ENCODE data around the gene MED28.
A peak's percentile ranks its signal among the peaks of the same experiment; 100 is the strongest.
"Not testable (repeated sequence)": the region's sequence is repeated elsewhere in the genome, so short reads cannot be mapped to it uniquely, and the experiment has no call there.

Gene MED28, protein sequence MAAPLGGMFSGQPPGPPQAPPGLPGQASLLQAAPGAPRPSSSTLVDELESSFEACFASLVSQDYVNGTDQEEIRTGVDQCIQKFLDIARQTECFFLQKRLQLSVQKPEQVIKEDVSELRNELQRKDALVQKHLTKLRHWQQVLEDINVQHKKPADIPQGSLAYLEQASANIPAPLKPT

DNA sequence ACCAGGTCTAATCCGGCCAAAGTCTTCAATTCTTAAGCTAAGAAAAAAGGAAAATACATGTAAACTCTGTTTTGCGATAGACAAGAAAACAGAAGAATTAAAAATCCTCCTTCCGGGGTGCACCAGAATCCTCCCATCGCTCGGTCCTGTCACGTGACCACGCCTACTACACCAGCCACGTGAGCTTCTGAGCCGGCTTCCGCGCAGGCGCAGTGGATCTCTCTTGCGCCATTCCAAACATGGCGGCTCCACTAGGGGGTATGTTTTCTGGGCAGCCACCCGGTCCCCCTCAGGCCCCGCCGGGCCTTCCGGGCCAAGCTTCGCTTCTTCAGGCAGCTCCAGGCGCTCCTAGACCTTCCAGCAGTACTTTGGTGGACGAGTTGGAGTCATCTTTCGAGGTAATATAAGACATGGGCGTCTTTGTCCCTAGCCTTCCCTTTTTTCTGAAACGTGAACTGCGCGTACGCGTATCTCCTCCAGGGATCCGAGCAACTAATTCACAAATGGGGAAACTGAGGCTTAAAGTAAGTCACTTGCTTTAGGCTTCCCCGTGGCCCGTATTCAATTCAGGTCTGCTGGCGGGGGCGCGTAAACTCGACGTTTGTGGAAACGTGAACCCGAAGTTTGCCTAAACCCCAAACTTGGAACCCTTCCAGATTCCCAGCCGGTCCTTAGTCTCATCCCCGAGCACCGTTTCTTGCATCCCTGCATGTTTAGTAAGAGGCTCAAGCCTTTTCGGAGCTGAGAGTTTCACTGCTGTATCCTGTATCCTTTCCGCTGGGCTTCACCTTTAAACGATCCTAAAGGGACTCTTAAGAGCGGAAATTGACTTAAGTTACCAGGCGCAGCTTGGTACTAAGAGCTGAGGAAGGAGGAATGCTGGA, at the start of gene MED28:
Gene MED28, plus strand, starts transcription at position 226 of the 884 bp plus-strand sequence. Its CDS starts 14 bp downstream, at position 240.
- DNase-seq: peak; percentile 90

DNA sequence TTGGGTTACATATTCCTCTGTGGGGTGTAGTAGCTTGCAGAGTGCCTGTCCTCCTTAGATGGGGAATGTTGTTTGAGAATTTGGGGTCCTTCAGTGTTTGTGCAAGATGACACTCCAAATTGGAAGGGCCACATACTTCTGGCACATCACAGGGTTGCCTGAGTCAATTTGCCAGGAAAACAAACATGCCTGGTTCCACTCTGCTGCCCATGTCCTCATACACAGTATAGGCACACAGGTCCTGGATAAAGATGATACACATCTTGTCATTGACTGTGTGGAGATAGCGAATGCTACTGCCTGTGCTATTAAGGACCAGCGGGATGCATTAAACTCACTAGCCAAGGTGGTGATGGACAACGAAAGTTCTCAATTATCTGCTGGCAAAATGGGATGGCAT, 48.6 kb upstream of the MED28 start:
- DNase-seq: no peak

DNA sequence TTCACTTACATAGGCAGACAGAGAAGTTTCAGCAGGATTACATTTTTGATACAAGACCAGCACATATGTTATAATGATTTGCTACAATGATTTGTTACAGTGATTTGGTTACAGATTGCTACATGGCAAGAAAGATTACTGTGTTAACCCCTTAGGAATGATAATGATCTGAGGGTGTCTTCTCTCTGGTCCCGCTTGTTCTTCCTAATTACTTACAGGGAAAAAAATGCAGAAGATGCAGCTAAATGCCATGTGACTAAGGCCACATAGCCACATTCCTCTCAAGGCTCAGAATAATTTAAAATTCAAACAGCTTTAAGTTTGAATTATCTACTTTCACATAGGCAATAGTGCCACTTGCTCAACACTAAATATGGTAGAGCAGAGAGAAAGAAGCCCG, 47.2 kb upstream of the MED28 start:
- no peak for DNase-seq

DNA sequence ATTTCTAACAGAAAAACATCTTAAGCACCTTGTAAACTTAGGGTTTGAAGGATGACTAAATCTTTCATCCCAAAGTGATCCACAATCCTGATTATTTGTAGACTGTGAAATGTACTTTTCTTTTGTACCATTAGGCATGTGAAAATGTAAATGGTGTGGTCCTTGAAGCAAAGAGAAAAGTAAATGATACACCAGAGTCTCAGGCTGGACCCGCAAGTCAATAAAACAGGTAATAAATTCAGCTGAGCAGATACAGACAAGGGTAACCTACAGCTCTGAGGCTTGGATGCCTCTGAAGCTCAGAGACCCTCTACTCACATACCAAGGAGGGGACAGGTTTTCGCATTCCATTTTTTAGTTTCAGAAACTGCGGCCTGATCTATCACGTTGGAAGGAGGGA, 40.2 kb upstream of the MED28 start:
- no peak for DNase-seq

DNA sequence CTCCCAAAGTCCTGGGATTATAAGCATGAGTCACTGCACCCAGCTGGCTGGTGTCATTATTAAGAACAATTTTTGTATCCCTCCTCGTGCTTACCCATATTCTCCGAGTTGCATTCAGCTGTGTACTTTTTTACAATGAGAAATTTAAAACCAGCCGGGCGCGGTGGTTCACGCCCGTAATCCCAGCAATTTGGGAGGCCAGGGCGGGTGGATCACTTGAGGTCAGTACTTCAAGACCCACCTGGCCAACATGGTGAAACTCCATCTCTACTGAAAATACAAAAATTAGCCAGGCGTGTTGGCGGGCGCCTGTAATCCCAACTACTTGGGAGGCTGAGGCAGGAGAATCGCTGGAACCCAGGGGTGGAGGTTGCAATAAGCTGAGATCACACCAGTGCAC, 39.3 kb upstream of the MED28 start:
- not testable (repeated sequence) for DNase-seq

DNA sequence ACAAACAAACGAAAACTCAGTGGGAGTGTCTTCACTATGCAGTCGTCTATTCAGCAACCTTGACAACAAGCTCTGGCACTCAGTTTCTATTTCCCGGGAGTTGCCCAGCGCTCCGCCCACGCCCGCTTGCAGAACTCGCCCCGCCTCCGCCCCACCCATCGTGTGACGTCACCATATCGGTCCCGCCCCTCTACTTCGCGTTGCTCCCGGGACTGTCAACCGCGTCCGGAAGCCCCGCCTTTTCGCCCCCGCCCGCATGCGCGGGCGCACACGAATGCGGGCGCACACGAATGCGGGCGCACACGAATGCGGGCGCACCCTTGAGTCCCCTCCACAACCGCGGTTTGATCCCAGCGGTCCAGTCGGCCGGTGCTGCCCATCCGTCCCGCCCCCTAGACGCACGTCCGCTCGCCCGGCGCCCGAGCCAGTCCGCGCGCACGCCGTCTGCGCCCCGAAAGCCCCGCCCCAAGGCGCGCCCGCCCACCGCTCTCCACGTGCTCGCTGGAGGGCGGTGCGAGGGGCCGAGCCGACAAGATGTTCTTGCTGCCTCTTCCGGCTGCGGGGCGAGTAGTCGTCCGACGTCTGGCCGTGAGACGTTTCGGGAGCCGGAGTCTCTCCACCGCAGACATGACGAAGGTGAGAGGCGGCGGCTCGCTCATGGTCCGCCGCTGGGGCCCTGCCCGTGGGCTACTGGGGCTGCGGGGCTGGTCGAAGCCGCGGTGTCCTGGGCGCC, 37.3 kb upstream of the MED28 start, which contains the start of gene LAP3:
Gene LAP3, plus strand, starts transcription at position 267 of the 733 bp plus-strand sequence. Its CDS starts 268 bp downstream, at position 535.
- peak; percentile 96 for DNase-seq

DNA sequence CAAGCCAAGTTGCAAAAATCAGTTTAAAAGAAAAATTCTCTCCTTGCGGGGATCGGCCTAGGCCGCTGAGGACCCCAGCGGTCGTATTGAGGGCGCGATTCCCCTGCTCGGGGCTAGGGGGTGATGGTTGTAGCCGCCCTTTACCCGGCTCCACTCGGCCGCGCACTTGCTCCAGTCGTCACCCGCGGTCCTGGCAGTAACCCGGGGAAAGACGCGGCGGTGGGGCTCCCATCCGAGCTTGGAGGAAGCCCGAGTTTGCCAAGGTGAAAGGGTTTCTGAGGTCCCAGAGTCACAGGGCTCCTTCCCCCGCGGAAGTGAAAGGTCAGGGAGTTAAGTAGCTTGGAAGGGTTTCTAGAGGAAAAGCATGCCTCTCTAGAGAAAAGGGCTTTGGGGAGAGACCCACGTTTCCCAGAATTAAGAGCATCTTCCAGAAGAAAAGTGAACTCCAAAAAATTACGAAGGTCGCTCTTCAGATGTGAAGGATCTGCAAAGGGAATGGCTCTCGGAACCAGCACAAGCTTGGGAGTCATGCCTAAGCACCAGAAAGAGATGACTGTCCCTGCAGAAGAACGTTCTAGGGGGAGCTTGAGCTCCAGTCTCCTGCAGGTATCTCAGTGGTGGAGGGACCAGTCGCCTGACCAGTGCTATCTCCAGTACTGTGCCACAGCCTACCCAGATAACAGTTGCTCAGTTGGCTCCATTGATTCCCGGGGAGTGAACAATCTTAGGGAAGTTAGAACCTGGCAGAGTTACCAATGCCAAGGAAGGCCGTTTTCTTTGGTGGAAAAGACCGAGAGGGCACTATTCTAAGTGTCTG, 36.6 kb upstream of the MED28 start:
- peak; percentile 44 for DNase-seq

DNA sequence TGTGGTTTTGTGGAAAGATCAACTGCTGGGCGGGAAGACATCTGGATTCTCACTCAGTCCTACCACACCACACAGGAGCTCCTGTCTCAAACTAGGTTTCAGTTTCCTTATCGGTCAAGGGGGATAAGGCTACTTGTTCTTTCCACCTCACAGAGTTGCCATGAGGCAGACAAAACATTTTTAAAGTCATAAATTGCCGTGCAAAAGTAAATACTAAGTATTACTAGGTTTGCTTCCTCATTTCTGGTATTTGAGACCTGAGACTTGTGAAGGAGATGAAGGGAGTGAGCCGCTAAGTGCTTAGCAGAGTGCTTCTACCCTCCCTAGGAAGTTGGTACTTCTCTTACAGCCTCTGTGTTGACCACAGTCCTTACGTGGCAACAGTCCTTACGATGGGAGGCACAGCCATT, 36.0 kb upstream of the MED28 start:
- no peak for DNase-seq

DNA sequence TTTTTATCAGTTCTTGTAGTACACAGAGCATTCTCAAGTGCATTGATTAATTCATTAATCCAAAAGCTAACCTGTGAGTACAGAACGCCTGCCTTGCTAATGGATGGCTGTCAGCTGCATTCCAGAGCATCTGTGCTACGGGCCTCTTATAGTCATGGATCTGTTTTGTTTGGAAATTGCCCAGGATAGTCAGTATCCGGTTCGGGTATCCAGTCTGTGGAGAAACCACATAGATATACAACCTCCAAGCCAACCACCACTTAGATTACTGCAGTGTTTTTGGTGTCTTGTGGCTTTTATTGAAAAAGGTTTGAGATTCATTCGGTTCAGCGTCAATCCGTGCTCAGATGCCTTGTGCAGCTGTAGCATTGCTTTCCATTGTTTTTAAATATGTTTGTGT, 33.5 kb upstream of the MED28 start:
- no peak for DNase-seq

DNA sequence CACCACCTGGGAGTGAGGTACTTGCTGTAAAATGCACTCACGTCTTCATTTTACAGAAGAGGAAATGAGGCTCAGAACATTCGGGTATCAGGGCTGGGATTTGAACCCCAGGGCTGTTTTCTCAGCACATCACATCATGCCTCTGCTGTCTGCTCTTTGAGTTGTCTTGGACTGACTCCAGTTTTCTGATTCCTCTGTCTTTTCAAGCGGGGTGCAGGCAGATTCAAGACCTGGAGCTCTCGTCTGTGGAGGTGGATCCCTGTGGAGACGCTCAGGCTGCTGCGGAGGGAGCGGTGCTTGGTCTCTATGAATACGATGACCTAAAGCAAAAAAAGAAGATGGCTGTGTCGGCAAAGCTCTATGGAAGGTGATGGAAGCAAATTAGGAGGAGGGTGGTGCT, 31.2 kb upstream of the MED28 start:
- no peak for DNase-seq

DNA sequence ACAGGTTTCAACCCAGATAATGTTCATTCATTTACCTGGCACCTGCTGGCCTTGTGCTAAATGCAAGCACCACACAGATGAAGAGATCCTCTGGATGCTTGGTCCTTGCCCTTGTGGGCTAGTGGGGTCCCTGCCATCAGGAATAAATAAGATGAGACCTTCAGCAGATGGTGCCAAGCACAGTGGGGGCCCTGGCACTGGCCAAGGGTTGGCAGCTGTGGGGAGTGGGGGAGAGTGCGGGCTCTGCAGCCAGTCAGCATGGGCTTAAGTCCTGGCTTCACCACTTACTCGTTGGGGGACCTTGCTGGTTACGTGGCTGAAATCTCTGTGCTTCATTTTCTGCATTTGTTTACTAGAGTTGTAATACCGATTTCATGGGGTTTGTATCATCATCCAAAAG, 30.5 kb upstream of the MED28 start:
- DNase-seq: no peak

DNA sequence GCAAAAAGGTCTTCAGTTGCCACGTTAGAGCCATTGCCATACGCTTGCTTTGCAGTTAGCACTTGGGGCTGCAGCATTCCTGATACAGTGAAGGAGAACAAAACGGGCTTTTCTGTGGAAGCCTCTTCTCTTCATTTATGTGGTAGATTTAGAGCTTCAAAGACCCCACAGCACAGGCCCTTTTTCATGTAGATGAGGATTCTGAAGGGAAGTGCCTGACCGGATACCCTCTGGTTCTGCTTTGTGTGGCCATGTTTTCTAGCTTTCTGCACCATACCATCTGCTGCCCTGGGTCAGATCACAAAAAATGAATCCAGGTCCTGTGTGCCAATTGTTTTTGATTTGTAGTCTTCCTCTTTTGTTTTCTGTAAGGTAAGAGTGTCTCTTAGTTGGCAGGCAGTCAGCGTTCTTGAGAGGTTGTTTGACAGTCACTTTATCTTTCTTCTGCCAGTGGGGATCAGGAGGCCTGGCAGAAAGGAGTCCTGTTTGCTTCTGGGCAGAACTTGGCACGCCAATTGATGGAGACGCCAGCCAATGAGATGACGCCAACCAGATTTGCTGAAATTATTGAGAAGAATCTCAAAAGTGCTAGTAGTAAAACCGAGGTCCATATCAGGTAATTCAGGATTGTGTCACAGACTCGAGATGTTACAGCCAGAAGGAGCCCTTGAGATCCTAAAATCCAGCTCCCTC, 29.8 kb upstream of the MED28 start:
- DNase-seq: no peak

DNA sequence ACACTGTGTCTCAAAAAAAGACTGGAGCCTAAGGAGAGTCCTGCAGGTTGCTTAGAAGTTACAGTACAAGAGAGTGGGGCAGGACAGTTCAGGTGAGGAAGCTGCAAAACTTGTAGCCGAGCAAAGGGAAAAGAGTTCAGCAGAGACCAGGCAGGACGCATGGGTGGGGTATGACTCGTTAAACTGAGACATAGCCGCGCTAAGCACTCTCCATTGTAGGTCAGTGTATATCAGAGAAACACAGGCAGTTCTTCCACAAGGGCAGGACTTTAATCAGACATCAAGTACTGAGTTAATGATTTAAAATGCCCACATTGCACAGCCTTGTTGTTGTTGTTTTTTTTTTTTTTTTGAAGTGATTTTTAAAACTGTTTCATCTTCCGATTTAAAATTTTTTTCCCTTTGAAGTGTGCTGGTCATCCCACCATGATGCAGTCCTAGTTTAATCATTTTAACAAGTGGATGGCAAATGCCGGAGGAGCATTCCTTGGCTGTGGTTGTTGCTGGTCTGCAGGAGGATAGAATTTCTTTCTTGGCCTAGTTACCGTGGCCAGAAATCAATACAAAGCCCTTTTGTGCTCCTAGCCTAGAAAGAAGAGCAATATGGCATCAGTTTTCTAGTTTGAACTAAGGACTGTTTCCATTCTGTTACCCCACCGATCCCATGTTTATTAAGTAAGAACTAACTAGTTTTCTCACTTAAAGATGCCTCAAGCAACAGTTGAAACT, 27.2 kb upstream of the MED28 start:
- no peak for DNase-seq

DNA sequence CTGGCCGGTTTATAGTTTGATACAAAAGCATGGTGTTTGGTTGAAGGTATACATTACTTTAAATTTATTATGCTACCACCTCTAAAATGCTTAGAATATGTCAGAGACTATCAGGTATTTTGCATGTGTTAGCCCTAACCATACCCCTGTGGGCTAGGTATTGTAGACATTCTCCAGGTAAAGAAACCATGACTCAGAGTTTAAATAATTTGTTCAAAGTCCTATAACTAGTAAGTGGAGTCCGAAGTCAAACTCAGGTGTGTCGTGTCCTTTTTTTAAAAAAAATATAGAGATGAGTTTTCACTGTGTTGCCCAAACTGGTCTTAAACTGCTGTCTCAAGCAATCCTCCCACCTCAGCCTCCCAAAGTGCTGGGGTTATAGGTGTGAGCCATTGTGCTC, 25.1 kb upstream of the MED28 start:
- no peak for DNase-seq

DNA sequence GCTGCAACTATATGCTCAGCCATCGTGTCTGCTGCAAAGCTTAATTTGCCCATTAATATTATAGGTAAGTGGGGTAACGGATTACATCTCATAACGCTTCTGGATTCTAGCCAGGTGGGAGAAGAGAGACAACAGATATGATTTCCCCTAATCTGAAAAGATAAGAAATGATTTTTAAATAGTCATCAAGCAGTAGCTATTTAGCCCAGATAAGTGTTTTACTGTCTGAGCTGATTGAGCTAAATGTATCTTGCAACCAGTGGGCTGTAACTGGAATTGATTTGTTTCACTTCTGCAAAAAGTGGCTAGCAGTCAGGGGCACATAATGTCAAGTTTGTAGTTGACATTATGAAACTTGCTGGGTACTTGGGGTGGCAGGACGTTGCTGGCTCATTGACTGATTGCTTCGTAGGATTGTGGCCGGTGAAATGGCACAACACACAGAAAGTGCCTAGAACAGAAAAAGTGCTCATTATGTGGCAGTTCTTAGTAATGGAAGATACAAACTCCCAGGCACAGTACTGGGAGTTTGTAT, 18.9 kb upstream of the MED28 start:
- no peak for DNase-seq

DNA sequence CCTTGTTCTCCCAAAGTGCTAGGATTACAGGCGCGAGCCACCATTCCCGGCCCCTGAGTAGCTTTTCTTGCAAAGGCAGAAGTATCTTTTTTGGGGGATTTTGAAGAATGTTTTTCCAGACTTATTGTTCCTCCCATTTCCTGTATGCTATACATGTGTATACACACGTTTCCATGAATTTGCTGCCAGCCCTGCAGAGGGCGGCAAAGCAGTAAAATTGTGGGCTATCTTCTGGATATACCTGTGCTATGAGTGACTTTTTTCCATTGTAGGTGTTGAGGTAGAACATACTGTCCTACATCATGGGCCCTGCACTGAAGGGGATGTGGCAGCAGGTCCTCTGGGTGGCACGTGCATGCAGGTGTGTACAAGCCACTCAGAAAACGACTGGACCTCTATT, 16.9 kb upstream of the MED28 start:
- DNase-seq: no peak

DNA sequence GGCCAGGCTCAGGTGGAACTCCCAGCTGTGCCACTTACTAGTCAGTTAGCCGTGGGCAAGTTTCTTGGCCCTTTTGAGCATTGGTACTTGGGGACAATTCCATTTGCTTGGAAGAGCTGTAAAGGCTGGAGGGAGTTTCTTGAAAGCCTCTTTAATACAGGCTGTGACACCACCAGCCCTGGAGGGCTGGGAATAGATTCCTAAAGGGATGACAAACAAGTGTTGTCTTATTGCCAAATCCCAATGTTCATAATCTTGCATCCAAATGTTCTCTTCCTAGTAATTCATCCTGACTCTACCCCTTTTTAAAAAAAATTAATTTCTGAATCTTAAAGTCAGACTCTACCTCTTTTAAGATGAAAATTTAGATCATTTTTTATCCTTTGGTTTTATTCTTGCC, 14.6 kb upstream of the MED28 start:
- DNase-seq: no peak

DNA sequence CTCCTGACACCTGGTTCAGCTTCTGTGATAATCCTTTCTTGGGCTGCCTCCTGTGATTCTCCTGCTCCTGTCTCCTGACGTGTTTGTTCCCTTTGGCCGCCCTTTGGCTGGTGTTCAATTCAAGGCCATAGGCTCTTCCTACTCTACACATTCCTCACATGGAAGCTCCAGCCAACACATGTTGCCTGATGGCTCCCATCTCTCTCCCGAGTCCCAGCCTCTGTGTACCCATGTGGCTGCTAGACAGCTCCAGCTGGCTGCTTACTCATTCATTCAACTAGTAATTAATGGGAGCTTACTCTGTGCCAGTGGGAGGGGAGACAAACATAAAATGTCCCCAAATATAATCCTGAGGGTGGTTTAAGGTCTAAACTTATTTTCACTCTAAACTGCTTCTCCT, 9.2 kb upstream of the MED28 start:
- no peak for DNase-seq

DNA sequence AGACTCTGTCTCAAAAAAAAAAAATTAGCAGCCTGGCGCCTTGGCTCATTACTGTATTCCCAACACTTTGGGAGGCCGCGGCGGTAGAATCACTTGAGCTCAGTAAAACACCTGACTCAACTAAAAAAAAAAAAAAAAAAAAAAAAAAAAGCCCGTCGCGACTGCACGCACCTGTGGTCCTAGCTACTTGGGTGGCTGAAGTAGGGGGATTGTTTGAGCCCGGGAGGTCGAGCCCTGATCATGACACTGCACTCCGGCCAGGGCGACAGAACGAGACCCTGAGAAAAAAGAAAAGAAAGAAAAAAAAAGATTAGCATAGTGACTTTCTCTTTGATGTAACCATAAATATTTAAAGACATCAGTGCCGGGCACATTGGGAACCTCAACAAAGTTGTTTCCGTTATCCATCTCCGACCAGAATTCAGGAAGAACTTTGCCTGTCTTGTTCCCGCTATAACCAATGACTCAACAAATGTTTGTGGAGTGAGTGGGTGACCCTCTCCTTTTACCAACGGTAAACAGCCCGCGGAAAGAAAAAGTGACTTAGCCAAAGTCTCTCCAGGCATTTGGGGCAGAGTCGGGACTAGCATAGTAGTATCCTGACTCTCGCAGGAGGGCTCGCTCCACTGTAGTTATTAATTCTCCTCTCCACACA, 553 bp upstream of the MED28 start:
- DNase-seq: no peak

DNA sequence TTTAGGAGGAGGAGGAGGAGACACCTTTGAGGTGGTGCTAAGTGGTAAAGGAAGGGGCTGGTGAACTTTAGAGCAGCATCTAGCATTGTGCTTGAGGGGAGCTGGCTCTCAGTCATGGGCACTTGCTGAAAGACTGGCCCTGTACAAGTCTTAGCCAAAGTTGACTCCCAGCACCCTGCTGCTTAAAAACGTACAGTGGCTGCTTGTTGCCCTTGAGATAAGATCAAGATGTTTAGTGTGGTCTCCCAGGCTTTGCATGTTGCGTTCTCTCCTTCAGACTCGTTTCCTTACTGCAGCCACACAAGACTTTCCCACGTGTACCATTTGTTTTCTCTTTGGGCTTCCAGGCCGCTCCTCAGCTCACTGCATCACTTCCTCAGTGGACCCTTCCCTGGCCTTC, 1.8 kb downstream of the MED28 start:
- DNase-seq: no peak

DNA sequence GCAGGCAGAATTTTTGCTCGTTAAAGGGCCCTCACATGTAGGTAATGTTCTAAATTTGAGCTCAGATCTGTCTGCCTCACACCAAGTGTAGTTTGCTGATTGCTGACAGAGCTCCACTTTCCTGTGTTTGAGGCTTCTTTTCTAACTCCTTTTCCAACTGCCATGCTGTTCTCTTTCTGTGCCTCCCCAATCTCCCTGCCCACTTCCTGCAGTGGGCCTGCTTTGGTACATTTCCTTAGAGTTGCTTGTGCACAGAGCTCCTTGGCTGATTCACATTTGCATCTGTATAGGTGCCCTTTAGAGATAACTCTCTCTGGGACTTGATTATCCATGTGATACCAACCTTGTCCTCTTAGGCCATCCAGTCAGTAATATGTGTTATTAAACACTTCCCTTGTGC, 4.5 kb downstream of the MED28 start:
- no peak for DNase-seq

Data from NK-92 treated with Interleukin-12 subunit alpha and Interleukin-12 subunit beta, amount 100 ng/mL, for 24 hours (cell line).